ENCODE measurements around the gene RASAL2.

DNA sequence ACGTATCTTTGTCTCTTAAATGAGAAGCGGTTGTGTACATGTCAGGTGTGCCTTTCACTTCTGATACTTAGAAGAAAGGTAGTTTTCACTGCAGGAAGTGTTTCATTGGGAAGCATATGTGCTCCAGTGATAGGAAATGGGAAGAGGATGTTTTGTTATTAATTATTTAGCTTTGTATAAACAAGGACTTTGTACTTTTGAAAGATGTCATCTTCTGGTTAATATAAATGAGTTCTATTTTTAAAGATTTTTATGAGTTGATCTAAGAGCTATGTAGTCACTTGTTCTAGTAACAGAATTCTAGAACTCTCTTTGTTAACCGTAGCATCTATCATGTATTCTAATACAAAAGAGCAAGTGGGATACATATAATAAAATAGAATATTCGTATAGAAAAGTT, 130.5 kb downstream of the RASAL2 start:
- no peak for TF ChIP-seq POLR2A (IDR thresholded peaks at IDR 0.05; ENCODE audit: low read depth, low read length)
- TF ChIP-seq POLR2AphosphoS5 (IDR thresholded peaks at IDR 0.05; ENCODE audit: low read depth, low read length): no peak

Measured in GM12891 (cell line).